HG03095 (cell line): ENCODE results near the gene ATP8A2.

Experiments used
- ATAC-seq: cut with Tn5 transposase; IDR thresholded peaks from one replicate; pipeline ENCODE4 v1.9.1; 2021; ENCODE audit warnings: moderate library complexity; ENCODE audit not compliant: unreplicated experiment

Gene ATP8A2

GRCh38 chr13:26022538-26023292 is 650.9 kb downstream of the ATP8A2 start:
- no peak for ATAC-seq

- ATAC-seq, result no peak
Measured at GRCh38 chr13:26024558-26024957, 652.8 kb downstream of the ATP8A2 start.

GRCh38 chr13:26025196-26025595 is 653.4 kb downstream of the ATP8A2 start:
- ATAC-seq, result no peak

DNA sequence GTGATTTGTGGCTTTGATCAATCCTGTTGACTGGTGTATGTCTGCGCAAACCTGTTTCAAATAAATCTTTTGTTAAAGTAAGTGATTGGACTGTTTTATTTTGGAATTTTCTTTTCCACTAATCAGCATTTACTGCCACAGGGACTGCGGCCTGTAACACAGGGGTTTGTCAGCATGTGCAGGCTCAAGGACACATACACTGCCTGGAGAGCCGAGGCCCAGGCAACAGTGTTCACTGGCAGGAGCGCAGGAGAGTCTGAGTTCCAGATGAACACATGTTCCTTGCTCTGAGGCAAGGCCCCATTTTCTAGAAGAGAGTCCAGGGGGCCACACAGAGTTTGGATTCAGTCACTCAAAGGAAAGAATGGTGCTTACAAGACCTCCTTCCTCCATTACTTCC is 654.0 kb downstream of the ATP8A2 start:
- ATAC-seq, result no peak

GRCh38 chr13:26026211-26026610 is 654.4 kb downstream of the ATP8A2 start:
- ATAC-seq, result no peak

DNA sequence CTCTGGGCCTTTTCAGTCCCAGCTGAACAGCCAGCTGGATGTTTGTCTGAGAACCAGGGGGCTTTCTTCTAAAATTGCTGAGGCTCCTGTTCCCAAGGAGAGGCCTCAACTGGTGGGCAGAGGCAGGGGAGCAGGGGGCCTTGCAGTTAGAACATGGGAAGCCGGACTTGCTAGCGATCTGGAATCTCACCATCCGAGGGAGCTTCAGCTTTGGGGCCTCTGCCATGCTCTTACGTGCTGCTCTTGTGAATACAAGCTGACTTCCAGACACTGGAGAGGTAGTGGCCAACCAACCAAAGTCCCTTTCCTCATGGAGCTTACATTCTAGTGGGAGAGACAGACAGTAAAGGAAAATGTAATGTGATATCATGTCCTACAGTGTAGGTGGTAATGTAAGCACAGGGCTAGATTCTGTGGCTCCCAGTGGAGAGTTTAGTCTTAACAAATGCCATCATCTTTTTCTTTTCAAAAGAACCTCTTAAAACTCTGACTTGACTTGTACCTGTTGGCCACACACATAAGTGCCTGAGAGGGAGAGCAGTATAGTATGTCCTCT is 657.9 kb downstream of the ATP8A2 start:
- ATAC-seq, result no peak

DNA sequence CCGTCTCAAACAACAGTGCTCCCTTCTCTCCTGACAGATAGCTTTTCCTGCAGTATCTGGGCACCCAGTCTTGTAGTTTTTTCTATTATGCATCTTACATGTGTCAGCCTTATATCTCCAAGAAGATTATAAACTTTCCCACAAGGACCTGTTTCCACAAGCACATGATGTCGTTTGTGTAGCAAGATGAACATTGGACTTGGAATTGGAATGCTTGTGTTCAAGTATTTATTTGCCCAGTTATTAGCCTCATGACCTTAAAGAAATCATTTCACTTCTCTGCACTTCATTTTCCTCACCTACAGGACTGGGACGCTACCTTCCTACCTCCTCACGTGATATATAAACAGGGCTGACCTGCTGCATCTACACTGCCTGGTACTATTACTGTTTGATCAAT is 658.6 kb downstream of the ATP8A2 start:
- no peak for ATAC-seq

- ATAC-seq, result no peak
Measured at GRCh38 chr13:26034018-26034417, 662.2 kb downstream of the ATP8A2 start.

DNA sequence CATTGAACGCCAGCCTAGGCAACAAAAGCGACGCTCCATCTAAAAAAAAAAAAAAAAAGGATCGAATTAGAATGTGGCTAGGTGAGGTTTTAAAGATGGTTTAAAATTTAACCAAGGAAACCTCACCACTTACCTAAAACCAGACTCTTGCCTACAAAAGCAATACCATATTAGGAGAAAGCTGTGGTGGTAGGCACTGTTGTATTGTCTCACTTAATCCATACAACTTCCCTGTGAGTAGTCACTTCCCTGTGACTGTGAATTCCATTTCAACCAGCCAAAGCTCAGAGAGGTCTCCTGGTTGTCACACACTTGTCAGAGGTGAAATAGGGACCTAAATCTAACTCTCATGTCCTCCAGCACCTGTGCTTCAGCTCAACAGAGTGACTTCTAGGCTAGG is 664.6 kb downstream of the ATP8A2 start:
- ATAC-seq, result no peak

- ATAC-seq, result no peak
Measured at GRCh38 chr13:26037302-26037701, 665.5 kb downstream of the ATP8A2 start.

- ATAC-seq, result no peak
Measured at GRCh38 chr13:26038931-26039475, 667.2 kb downstream of the ATP8A2 start.

- ATAC-seq, result no peak
Measured at GRCh38 chr13:26041444-26041843, 669.7 kb downstream of the ATP8A2 start.

DNA sequence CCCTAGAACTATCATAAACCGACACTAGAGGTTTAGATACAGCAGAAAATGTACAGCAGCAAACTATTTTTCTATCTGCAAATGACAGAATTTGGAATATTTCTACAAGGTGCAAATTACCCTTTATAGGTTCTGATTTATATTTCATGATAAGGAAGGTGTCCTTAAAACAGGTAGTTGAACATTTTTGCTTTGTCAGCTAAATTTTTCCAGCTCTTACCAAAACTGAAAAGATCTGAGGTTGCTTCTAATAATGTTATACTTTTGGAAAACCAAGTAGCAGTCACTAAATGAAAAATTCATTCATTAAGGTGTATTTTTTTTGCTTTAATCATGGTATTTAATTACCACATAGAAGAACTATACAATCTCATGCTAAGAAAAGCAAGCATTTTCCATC is 671.0 kb downstream of the ATP8A2 start:
- no peak for ATAC-seq

DNA sequence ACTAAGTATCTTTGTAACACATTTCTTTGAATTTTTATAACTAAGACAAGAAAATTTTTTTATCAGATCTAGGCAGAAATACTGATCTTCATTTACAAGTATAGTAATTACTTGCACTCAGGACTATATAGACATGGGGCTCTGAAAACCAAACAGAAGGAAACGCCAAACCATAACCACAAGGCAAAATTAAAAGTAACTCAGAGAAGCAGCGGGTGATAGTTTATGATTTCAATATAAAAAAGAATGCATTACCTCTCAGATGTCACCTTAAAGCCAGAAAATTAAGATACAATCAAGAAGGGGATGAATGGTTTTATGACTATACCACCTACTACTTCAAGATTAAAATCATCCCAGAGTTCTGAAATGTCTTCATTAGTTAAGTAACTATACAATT is 673.4 kb downstream of the ATP8A2 start:
- ATAC-seq, result no peak

GRCh38 chr13:26046639-26047038 is 674.9 kb downstream of the ATP8A2 start:
- ATAC-seq, result no peak

- ATAC-seq, result no peak
Measured at GRCh38 chr13:26047040-26047439, 675.3 kb downstream of the ATP8A2 start.

GRCh38 chr13:26048741-26049140 is 677.0 kb downstream of the ATP8A2 start:
- ATAC-seq, result no peak

DNA sequence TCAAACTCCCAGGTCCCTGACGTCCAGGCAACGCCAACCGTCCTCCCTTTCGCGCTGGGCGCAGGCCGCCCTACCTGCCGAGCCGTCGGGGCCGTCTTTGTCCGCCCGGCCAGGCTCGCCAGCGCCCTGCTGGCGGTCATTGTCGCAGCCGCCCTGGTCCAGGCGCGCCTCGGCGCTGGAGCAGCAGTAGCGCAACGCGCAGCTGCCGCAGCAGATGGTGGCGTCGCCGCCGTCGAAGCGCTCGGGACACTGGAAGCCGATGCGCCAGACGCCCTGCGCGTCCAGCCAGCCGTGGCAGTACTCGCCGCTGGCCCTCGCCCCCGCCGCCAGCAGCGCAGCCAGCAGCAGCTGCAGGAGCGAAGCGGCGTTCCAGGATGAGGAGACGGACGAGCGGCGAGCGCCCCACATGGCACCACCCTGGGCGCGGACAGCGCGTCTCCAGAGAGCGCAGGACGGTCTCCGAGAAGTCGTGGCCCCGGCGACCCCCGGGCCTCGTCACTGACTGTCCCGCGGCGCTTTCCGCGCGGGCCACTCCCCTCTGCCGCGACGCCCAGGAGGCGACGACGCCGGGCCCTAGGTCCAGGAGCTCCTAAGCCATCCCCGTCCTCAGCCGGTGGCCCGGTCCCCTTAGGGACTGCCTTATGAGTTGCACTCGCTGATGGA is 678.9 kb downstream of the ATP8A2 start:
- ATAC-seq, result no peak

DNA sequence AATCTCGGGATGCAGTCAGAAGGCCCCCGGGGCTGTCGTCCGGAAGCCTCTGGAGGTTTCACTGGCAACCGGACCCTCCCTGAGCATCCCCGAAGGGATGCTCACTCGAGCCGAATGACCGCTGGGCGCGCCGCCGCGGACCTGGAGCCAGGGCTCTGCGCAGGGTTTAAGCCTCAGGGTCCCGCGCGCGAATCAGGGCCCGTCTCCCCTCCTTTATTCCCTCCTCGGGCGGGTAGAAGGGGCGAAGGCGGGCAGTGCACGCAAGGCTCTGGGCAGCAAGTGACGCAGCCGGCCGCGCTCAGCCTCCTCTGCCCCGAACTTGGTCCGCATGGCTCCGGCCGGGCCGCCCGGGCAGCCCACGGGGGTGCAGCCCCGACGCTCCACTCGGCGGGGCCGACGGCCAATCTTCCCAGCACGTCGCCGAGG is 679.5 kb downstream of the ATP8A2 start:
- no peak for ATAC-seq

DNA sequence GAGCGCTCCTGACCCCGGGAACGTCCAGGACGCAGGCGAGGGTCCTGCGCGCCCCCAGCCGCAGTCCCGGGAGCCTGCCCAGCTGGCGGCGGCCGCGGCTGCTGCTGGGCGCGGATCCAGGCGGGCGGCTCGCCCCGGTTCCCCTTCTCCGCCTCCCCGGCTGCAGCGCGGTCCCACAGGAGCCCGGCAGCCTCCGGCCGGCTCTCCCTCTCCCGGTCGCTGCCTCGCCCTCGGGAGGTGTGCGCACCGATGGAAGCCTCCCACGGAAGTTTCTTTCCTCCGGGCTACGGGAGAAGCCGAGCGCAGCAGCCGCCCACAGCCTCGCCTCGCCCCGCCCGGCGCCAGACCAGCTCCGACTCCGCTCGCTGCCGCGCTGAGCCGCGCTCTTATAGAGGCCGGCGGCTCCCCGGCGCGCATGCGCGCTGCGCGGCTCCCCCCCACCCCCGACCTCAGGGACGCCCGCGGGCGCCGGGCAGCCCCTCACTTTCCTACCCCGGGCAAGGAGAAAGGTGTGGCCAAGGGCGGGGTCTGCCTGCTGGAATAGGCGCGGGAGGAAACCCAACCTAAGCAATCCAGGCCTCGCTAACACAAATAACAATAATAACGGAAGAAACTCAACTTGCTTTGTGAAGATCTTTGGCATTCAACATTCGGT is 680.0 kb downstream of the ATP8A2 start, which contains the start of gene SHISA2:
Gene SHISA2 (minus strand): TSS at position 360 of the 655 bp plus-strand sequence. CDS start 1,041 bp downstream, outside the sequence.
- ATAC-seq, result no peak

GRCh38 chr13:26052337-26052736 is 680.6 kb downstream of the ATP8A2 start:
- ATAC-seq, result no peak
